ENCODE results near the gene ZBTB44.

DNA sequence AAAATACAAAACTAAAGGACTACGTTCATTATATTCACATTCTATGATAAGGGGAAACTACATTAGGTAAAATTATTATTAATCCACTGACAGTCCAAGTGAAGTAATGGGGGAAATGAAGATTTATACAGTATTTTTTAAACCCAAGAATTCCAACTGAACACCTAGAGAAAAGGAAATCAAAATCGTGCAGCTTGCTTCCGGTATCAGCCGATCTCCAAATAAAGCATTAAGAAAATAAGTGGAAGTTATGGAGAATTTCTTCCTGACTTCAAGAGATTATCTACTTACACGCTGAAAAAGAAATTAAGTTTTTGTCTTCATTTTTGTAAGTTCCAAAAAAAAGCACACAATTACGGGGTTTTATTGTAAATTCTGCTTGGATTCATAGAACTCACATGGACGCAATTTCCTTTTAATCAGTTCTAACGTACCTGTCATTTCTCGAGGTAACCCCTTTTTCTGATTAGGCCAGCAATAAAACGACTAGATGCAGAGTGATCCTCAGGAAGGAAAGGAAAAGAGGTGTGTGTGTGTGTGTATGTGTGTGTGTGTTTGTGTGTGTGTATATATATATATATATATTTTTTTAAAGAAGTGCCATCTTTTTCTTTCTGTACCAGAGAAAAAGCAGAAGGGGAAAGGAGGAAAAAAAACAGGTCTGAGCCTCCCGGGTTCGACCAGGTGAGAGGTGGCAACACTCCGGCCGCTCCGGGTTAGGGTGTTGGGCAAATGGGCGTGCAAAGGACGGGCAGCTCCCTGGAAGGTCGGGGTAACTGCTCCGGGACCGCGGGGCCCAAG lies 1.1 kb downstream of the ZBTB44 start:
- TF ChIP-seq, protein P1, sequence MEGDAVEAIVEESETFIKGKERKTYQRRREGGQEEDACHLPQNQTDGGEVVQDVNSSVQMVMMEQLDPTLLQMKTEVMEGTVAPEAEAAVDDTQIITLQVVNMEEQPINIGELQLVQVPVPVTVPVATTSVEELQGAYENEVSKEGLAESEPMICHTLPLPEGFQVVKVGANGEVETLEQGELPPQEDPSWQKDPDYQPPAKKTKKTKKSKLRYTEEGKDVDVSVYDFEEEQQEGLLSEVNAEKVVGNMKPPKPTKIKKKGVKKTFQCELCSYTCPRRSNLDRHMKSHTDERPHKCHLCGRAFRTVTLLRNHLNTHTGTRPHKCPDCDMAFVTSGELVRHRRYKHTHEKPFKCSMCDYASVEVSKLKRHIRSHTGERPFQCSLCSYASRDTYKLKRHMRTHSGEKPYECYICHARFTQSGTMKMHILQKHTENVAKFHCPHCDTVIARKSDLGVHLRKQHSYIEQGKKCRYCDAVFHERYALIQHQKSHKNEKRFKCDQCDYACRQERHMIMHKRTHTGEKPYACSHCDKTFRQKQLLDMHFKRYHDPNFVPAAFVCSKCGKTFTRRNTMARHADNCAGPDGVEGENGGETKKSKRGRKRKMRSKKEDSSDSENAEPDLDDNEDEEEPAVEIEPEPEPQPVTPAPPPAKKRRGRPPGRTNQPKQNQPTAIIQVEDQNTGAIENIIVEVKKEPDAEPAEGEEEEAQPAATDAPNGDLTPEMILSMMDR (conservative IDR thresholded peaks at IDR 0.05; ENCODE audit: low read length), result no peak
- TF ChIP-seq EZH2phosphoT487 (IDR thresholded peaks at IDR 0.05; ENCODE audit: borderline replicate concordance), result no peak
